ENCODE measurements around the gene VPS25.

GRCh38 chr17:42783791-42784138, 10.5 kb downstream of the VPS25 start:
- no peak for TF ChIP-seq TAF1 (IDR thresholded peaks at IDR 0.05; ENCODE audit: low read depth, low read length)
- no peak for TF ChIP-seq POLR2A (IDR thresholded peaks at IDR 0.05; ENCODE audit: low read depth, low read length)
- no peak for TF ChIP-seq POLR2AphosphoS5 (IDR thresholded peaks at IDR 0.05; ENCODE audit: low read depth, low read length)
- no peak for TF ChIP-seq SPI1 (IDR thresholded peaks at IDR 0.05; ENCODE audit: low read depth, low read length)
- no peak for TF ChIP-seq POU2F2 (IDR thresholded peaks at IDR 0.05; ENCODE audit: low read depth, low read length)

All from GM12891 (cell line).